CD4-positive, alpha-beta T cell treated with Interleukin-4 for 4 hours (primary cell): ENCODE data around the gene MYL5.
"Not testable (repeated sequence)": the region's sequence is repeated elsewhere in the genome, so short reads cannot be mapped to it uniquely, and the experiment has no call there.

Experiments used
- DNase-seq: peaks from one replicate; pipeline ENCODE4 v3.0.0-alpha.2; 2020

The MYL5 gene

DNA sequence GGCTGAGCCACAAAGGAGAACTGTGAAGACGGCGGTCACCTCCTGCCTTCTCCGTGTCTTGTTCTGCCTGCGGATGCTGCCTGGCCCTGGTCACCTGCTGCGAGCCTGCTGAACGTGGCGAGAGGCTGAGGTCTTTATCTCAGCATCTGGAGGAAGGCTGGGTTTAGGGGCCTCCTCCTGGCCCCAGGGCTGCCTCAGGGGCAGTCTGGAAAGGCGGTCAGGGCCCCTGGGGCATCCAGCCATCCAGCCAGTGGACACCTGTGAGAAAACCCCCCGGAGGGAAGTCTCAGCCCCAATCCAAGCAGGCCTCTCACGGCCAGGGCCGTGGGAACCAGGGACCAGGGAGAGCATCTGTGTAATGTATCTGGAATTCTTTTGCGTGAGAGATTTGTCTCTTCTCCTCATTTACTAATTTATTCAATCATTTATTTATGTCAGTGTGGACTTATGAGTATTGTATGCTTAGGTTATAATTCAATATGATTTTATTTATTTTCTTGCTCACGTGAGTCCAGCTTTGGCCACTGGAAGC, 37.6 kb upstream of the MYL5 start:
- DNase-seq = no peak

DNA sequence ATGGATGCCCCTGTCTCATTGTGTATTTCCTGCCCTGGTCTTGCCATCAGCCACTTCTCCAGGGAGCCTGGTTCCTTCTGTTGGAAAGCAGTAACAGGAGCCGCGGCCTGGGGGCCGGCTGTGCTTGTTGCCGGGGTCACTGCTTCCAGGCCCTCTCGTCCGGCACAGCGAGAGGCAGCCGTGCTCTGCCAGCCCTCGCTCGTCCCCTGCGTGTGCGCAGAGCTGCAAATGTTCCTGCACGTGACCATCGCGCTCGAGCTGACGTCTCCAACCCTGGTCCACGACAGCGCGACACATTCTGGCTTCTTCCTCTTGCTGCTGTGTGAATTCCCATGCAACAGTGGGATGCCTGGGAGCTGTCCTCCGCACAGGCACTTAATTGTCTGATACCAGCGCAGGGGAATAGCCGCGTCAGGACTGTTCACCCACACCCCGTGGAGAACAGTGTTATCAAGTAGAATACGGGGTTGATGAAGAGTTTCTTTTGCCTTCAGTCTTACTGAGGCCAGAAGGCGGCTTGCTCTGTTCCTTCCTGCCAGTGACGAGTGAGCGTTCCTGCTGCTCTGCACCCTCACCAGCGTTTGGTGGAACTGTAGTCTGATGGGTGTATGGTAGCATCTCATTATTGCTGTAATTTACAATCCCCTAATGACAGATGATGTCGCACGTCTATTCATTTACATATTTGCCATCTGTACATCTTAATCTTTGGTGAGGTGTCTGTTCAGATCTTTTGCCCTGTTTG, 36.6 kb upstream of the MYL5 start:
- DNase-seq = no peak

DNA sequence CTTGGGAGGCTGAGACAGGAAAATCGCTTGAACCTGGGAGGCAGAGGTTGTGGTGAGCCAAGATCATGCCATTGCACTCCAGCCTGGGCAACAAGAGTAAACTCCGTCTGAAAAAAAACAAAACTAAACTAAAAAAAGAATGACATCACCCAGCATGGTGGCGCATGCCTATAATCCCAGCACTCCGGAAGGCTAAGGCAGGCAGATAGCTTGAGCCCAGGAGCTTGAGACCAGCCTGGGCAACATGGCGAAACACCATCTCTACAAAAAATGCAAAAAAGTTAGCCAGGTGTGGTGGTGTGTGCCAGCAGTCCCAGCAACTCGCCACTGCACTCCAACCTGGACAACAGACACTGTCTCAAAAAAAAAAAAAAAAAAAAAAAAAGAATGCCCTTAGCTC, 32.0 kb upstream of the MYL5 start:
- DNase-seq = not testable (repeated sequence)

DNA sequence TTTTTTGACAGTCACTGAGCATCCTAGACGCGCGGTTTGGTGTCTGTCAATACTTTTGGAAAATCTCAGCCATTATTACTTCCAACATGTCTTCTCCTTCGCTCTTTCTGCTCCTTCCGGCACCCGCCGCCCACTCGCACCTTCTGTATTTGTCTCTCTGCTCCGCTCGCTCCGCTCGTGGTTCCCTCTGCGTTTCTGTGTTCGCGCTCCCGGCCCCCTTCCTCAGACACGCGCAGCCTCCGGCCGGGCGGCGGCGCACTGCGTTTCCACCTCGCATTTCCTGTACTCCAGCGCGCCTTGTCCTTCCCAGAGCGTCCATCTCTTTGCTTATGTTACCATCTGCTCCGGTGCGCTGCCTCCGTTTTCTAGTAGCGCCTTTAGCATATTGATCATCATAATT, 27.9 kb upstream of the MYL5 start:
- DNase-seq = no peak

DNA sequence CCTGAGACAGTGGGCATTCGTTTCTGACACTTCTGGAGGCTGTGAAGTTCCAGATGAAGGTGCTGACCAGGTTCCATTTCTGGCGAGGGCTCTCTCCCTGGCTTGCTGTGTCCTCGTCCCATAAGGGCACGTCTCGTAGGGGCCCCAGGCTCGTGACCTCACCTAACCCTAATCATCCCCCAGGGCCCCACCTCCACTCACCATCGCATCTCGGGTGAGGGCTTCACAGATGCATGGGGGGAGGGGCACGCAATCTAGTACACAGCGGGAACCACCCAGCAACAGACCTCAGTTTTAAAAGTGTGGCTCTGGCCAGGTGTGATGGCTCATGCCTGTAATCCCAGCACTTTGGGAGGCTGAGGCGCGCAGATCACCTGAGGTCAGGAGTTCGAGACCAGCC, 26.9 kb upstream of the MYL5 start:
- DNase-seq = no peak

DNA sequence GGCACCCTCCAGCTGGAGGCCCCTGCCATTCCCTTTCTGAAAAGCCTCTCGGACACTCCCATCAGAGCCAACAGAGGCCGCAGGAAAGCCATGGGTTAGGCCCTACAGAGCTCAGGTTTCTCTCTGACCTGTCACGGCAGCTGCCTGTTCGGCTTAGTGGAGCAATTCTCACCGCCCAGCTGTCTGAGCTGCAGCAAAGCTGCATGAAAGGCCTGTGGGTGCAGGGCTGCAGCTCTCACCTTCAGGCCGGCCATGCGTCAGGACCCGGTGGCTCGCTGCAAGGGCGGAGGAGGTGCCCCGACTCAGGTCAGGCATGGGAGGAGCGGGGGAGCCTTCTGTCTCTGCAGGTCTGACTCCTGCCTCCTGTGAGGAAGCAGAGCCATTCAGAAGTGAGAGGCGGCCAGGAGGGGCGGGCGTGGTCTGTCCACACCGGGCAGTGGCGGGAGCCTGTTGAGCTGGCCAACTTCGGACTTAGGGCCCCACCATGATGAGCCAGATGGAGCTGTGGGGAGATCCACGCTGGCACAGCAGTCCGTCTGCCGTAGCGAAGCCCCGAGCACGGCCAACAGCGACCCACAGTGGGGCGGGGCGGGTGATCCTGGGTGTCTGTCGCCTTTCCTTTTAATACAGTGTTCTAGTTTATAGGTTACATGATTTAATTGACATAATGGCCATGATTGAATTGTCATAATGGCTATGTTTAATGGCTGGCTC, 25.6 kb upstream of the MYL5 start:
- DNase-seq = no peak

DNA sequence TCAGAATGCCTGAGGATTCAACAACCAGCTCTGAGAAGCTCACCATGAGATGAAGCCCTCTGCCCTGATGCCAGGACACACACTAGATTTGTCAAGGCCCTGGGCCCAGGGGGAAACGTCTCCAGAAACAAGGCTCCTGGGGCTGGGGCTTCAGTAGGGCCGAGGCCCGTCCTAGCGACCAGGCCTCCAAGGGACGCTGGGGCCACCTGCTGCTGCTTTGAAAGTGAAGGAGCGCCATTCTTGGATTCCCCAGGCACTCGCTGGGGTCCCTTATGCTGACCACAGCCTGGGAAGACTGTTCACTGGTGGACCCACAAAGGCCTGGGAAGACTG, 25.1 kb upstream of the MYL5 start:
- no peak for DNase-seq

DNA sequence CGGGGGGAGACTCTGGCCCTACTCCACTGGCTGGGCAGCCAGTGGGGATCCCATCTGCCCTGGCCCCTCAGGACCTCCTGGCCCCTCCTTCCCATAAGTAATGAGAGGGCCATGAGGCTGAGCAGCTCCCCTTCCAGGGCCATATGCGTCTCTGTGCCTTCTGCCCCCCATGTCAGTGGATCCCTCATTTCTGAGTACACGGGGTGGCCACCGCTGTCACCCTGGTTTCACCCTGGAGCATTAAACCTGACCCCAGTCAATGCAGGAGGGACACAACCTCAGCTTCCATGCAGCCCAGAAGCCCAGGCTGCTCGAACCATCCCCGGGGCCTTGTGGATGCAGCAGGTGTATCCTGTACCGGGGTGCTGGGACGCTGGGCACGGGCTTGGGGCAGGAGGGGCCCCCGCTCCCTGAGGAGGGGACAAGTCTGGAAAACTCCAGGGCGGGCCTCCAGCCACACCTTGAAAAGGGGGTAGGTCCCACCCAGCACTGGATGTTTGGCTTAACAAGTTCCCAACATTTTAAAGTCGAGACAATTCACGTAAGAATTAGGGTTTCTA, 24.5 kb upstream of the MYL5 start:
- DNase-seq = no peak

DNA sequence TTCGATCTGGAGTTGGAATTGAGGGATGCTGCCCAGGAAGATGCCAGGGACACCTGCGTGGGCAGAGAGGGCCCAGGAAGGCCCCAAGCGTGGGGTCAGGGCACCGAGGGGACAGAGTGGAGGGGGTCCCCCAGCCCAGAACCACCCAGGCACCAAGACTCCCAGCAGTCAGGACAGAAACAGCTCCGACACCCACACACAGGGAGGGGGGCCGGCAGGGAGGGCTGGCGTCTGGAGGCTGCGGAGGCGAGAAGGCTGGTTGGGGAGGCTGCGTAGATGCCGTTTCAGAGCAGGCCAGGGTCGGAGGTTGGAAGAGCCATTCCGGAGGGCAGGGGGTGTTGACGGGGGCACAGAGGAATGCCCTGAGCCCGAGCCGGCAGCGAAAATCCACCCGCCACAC, 23.9 kb upstream of the MYL5 start:
- no peak for DNase-seq

DNA sequence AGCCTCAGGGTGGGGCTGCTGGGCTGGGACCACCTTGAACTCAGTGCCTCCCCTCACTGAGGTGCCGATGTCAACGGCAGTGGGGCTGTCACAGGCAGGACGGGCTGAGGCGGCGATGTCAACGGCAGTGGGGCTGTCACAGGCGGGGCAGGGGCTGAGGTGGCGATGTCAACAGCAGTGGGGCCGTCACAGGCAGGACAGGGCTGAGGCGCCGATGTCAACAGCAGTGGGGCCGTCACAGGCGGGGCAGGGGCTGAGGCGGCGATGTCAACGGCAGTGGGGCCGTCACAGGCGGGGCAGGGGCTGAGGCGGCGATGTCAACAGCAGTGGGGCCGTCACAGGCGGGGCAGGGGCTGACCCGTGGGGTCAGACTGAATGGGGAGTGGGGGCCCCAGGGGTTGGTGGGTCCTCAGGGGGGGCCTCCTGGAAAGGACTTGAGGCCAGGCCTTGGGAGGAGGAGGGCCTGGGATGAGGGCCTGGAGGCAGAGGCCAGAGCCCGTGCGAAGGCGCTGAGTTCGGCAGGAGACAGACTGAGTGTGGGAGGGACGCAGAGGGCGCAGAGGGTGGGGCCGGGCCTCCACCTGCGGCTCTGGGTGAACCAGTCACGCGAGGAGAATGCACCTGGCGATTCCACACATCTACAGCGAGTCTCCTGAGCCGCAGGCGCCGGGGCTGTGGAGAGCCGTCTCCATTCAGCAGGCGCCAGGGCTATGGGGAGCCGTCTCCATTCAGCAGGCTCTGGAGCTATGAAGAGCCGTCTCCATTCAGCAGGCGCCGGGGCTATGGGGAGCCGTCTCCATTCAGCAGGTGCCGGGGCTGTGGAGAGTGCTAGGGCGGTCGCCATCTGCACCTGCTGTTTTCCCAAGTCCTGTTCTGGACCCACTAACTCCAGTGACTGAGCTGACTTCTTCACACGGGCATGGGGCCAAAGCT, 23.1 kb upstream of the MYL5 start:
- DNase-seq = no peak

DNA sequence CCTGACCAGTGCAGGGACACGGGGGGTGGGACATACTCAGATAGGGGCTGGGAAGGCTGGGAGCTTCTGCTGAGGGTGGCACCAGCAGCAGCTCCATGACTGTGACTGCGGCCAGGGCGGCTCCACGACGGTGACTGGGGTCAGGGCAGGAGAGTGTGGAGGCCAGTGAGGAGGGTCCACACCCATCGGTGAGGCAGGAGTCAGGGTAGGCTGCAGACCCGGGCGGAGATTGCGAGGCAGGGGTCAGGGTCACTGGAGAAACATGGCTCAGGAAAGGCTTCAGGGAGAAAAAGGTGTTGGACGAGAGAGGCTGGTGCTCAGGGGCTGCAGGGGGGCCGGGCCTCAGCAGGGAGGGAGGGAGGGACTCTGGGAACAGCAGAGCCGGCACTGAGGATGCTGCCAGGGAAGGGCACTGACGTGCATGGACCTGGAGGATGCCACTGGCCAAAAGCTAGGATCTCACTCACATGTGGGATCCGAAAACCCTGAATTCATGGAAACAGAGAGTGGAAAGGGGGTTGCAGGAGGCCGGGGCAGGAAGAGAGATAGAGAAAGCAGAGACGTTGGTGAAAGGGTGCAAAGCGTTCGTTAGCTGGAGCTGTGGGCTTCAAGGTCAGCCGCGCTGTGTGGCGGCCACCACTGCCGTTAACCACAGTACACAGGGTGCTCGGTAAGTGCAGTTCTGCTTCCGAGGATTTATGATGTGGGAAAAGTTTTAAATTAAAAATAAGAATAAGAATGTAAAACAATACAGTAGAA, 22.3 kb upstream of the MYL5 start:
- DNase-seq = no peak

DNA sequence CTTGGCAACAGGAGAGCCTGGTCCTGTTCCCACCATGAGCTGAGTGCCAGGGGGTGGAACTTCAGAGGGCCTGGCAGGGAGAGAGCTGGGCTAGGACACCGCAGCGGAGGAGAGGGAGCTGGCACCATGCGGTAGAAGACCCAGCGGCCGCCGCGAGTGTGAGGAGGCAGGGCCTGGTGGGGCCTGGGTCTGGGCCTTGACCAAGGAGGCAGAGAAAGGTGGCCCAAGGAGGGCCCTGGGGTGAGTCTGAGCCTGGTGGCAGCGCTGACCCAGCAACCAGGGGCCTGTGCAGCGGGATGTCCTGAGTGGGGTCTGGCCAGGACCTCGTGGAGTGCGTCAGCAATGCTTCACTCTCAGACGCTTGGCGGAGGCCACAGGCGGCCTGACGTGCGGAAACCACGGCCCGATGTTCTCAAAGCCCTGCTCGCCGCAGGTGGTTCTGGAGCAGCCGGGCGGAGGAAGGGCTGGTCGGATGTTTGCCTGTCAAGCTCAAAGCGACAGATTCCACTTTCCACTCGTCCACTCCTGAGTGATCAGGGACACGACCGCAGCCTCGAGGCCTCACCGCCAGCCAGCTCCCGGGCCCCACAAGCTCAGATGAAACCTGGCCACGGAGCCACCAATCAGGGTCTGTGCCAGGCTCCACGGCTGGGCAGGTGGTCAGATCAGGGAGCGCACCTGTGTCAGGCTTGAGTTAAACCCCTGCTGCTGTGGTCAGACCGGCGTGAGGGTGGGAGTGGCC, 21.1 kb upstream of the MYL5 start:
- no peak for DNase-seq

DNA sequence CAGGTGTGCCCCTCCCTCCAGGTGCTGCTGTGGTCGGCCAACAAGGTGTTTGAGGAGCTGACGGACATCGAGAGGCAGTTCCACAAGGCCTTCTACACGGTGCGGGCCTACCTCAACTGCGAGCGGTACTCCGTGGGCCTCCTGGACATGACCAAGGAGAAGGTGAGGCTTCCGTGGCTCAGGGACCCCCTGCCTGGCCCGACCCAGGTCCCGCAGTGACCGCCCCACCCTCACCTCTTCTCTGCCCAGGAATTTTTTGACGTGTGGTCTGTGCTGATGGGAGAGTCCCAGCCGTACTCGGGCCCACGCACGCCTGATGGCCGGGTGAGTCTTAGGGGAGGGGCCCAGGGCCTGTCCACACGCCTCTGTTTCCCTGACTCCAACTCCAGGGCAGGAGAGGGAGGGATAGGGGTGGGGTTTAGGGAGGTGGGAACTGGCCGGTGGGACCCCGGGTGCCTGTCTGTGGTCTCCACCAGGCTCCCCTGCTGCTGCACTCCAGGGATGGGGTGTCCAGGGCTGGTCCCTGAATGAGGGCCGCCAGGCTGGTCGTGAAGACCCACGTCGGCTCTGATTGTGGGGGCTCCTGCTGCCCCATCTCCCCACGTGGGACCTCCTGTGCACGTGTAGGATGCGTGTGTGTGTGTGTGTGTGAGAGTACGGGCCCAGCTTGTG, 20.4 kb upstream of the MYL5 start:
- DNase-seq = no peak

DNA sequence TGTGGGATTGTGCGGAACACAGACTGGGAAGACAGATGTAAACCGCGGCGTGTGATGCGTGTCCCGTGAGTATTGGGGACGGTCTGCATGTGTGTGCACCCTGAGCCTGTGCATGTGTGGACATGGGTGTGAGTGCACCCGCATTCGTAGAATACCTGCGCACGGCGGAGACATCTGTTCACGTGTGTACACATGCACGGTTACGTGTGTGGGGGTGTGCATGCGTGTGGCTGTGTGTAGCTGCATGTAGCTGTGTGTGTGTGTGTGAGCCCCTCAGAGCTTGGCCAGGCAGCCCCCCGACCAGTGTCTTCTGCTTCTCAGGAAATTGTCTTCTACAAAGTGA, 19.9 kb upstream of the MYL5 start:
- DNase-seq = no peak

DNA sequence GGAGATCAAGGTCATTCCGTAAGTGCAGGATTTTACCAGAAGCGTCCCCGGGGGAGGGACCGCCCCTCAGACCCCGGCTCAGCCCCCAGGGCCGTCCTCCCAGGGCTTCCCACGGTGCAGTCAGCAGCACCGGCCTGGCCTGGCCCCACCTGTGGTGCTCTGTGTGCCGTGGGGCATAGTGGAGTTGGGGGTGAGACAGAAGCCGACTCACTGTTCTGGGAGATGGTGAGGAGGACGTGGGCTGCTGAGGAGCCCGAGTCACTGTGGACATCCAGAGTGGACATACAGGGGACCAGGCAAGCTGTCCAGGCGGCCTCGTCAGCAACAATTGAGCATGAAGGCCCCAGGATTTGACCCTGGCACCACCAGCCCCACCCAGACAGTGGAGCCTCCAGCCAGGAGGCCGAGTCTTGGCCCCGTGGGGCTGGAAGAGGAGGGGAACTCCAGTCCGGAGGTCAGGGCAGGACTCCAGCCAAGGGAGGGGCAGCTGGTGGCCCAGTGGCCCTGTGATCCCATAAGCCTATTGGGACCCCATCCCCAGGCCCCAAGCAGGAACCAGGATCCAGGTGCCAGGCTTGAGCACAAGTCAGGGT, 19.4 kb upstream of the MYL5 start:
- no peak for DNase-seq

DNA sequence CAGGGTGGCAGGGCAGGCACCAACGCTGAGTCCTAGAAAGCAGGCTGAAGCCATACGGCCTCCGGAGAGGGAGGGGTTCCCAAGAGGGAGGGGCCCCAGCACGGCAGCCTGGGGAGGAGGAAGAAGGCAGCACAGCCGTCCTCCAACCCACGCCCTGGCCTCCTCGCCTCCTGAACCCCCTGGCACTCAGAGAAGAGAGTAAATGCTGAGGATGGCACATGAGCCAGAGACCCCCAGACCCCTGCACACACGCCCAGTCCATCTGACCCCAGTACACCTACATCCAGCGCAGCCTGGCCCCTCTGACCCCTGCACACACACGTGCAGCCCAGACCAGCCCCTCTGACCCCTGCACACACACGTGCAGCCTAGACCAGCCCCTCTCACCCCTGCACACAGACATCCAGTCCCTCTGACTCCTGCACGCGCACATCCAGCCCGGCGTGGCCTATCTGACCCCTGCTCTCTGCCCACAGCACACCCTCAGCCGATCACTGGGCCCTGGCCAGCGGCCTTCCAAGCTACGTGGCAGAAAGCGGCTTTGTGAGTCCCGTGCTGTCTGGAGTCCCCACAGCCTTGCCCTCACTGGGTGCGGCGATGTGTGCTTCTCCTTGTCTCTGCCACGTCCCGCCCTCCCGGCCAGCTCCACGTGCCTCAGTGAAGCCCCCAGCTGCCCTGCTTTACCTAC, 18.7 kb upstream of the MYL5 start:
- DNase-seq = no peak

DNA sequence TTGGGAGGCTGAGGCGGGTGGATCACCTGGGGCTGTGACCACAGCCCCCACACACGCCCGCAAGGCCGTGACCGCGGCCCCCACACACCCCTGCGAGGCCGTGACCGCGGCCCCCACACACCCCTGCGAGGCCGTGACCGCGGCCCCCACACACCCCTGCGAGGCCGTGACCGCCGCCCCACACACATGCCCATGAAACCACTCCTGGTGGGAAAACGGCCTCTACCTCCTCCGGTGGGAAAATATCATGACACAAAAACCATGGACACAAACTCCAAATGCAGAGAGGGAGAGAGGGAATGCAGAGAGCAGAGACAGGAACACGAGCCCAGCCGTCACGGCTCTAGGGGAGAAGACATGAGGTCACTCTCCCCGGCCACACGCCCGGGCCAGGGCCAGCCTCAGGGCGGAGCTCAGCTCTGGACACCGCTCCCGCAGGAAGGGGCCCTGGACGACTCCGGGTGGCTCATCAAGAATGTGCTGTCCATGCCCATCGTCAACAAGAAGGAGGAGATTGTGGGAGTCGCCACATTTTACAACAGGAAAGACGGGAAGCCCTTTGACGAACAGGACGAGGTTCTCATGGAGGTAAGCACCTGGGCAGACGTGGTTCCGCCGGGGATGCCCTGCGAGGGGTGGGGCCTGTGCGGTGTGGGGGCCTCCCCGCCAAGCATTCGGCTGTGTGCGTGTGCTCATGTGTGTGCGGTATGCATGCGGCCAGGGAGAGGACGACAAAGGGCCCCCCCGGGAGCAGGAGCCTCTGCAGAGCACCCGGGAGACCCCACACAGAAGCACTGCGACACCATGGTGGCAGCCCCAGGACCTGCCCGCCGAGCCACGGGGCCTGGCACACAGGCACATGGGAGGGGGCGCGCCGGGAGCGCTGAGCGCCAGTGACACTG, 17.7 kb upstream of the MYL5 start:
- DNase-seq = no peak

DNA sequence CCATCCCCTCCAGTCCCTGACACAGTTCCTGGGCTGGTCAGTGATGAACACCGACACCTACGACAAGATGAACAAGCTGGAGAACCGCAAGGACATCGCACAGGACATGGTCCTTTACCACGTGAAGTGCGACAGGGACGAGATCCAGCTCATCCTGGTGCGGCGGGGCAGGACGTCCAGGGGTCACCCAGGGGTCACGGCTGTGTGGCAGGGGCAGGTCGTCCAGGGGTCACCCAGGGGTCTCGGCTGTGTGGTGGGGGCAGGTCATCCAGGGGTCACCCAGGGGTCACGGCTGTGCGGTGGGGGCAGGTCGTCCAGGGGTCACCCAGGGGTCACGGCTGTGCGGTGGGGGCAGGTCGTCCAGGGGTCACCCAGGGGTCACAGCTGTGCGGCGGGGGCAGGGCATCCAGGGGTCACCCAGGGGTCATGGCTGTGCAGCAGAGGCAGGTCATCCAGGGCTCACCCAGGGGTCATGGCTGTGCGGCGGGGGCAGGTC, 17.0 kb upstream of the MYL5 start:
- DNase-seq = no peak
